Central memory CD8-positive, alpha-beta T cell (primary cell): Measurements from ENCODE around the gene STRA8.

Experiments
- ATAC-seq: fragments of 150-1000 bp; cut with Tn5 transposase; replicated peaks from 2 replicates; pipeline ENCODE4 v1.10.0; 2022; ENCODE audit warnings: mild to moderate bottlenecking, moderate FRiP score, moderate number of reproducible peaks; ENCODE audit not compliant: poor library complexity, severe bottlenecking; ENCODE audit errors: extremely low read depth
- DNase-seq, 2 donors: peaks; one replicate each; pipeline ENCODE4 v3.0.0; 2021; ENCODE audit warnings: low spot score in 2 of 2
- H3K27ac Mint-ChIP-seq: one replicate; pipeline ENCODE4 v1.8.0; 2022; ENCODE audit warnings: low read depth, mild to moderate bottlenecking, moderate library complexity, mixed read lengths
- H3K27me3 Mint-ChIP-seq: one replicate; pipeline ENCODE4 v1.8.0; 2022; ENCODE audit warnings: mixed read lengths
- H3K36me3 Mint-ChIP-seq: one replicate; pipeline ENCODE4 v1.8.0; 2022; ENCODE audit warnings: mild to moderate bottlenecking, moderate library complexity, mixed read lengths; ENCODE audit not compliant: insufficient read depth
- H3K4me1 Mint-ChIP-seq: one replicate; pipeline ENCODE4 v1.8.0; 2022; ENCODE audit warnings: mixed read lengths
- H3K4me3 Mint-ChIP-seq: one replicate; pipeline ENCODE4 v1.8.0; 2022; ENCODE audit warnings: mild to moderate bottlenecking, moderate library complexity, mixed read lengths
- H3K9me3 Mint-ChIP-seq: one replicate; pipeline ENCODE4 v1.8.0; 2022; ENCODE audit warnings: mixed read lengths

The STRA8 gene

GRCh38 chr7:135269921-135270320 is 36.3 kb downstream of the STRA8 start:
- no peaks in the 10 kb centered on the region for H3K36me3 Mint-ChIP-seq
- DNase-seq (no peak), ATAC-seq (no peak)
- peaks cover 32% of the 10 kb centered on the region for H3K27me3 Mint-ChIP-seq
- no peak overlapping the region for H3K4me3 Mint-ChIP-seq
- peaks cover 9% of the 10 kb centered on the region for H3K9me3 Mint-ChIP-seq
- no peak overlapping the region for H3K27ac Mint-ChIP-seq
- H3K4me1 Mint-ChIP-seq = no peaks in the 10 kb centered on the region

- Mint-ChIP-seq H3K36me3 (no peaks in the 10 kb centered on the region), H3K4me1 (no peaks in the 10 kb centered on the region), H3K27me3 (peaks cover 32% of the 10 kb centered on the region), H3K9me3 (peaks cover under 1% of the 10 kb centered on the region), H3K4me3 (no peak overlapping the region), H3K27ac (no peak overlapping the region)
- DNase-seq (no peak), ATAC-seq (no peak)
These were observed 37.1 kb downstream of the STRA8 start for GRCh38 chr7:135270577-135271254.

- Mint-ChIP-seq H3K4me1 (no peaks in the 10 kb centered on the region), H3K27ac (no peak overlapping the region), H3K4me3 (no peak overlapping the region), H3K36me3 (no peaks in the 10 kb centered on the region), H3K27me3 (peaks cover 32% of the 10 kb centered on the region), H3K9me3 (no peaks in the 10 kb centered on the region)
- no peak for DNase-seq
- no peak for ATAC-seq
These were observed 37.6 kb downstream of the STRA8 start for GRCh38 chr7:135271255-135271615.

GRCh38 chr7:135272303-135272702 is 38.7 kb downstream of the STRA8 start:
- Mint-ChIP-seq H3K9me3 (no peaks in the 10 kb centered on the region), H3K27me3 (peaks cover 32% of the 10 kb centered on the region), H3K27ac (no peak overlapping the region), H3K36me3 (no peaks in the 10 kb centered on the region), H3K4me3 (no peak overlapping the region), H3K4me1 (no peaks in the 10 kb centered on the region)
- ATAC-seq (no peak), DNase-seq (no peak)

GRCh38 chr7:135273581-135273980 is 39.9 kb downstream of the STRA8 start:
- peaks cover 23% of the 10 kb centered on the region for H3K27me3 Mint-ChIP-seq
- H3K27ac Mint-ChIP-seq = no peak overlapping the region
- H3K4me3 Mint-ChIP-seq = no peak overlapping the region
- H3K4me1 Mint-ChIP-seq = no peaks in the 10 kb centered on the region
- H3K9me3 Mint-ChIP-seq = no peaks in the 10 kb centered on the region
- DNase-seq (no peak), ATAC-seq (no peak)
- H3K36me3 Mint-ChIP-seq = no peaks in the 10 kb centered on the region

GRCh38 chr7:135274495-135275268 is 41.0 kb downstream of the STRA8 start:
- Mint-ChIP-seq H3K27ac (no peak overlapping the region), H3K36me3 (no peaks in the 10 kb centered on the region), H3K9me3 (no peaks in the 10 kb centered on the region), H3K27me3 (peaks cover 24% of the 10 kb centered on the region), H3K4me1 (no peaks in the 10 kb centered on the region), H3K4me3 (no peak overlapping the region)
- DNase-seq (peak; percentile 50 to 60), ATAC-seq (peak; percentile 40)

GRCh38 chr7:135275971-135276580 is 42.4 kb downstream of the STRA8 start:
- Mint-ChIP-seq H3K4me1 (no peaks in the 10 kb centered on the region), H3K9me3 (no peaks in the 10 kb centered on the region), H3K27me3 (peaks cover 31% of the 10 kb centered on the region), H3K27ac (no peak overlapping the region), H3K36me3 (no peaks in the 10 kb centered on the region), H3K4me3 (no peak overlapping the region)
- DNase-seq = no peak
- ATAC-seq = no peak

- DNase-seq (no peak), ATAC-seq (no peak)
- H3K4me3 Mint-ChIP-seq = no peak overlapping the region
- no peaks in the 10 kb centered on the region for H3K36me3 Mint-ChIP-seq
- no peak overlapping the region for H3K27ac Mint-ChIP-seq
- no peaks in the 10 kb centered on the region for H3K9me3 Mint-ChIP-seq
- H3K4me1 Mint-ChIP-seq = peaks cover 8% of the 10 kb centered on the region
- peaks cover 33% of the 10 kb centered on the region for H3K27me3 Mint-ChIP-seq
These were observed 43.5 kb downstream of the STRA8 start for GRCh38 chr7:135277161-135277560.

- Mint-ChIP-seq H3K4me3 (no peak overlapping the region), H3K9me3 (no peaks in the 10 kb centered on the region), H3K4me1 (peaks cover 16% of the 10 kb centered on the region), H3K36me3 (no peaks in the 10 kb centered on the region), H3K27me3 (peaks cover 33% of the 10 kb centered on the region), H3K27ac (no peak overlapping the region)
- ATAC-seq = peak; percentile 92
- DNase-seq = peak; percentile 62 to 67
These were observed 47.8 kb downstream of the STRA8 start for GRCh38 chr7:135281363-135281949.

GRCh38 chr7:135282561-135283254 is 49.1 kb downstream of the STRA8 start:
- no peak overlapping the region for H3K4me3 Mint-ChIP-seq
- no peaks in the 10 kb centered on the region for H3K36me3 Mint-ChIP-seq
- no peaks in the 10 kb centered on the region for H3K9me3 Mint-ChIP-seq
- peaks cover 33% of the 10 kb centered on the region for H3K27me3 Mint-ChIP-seq
- H3K4me1 Mint-ChIP-seq = peaks cover 16% of the 10 kb centered on the region
- DNase-seq = no peak
- no peak for ATAC-seq
- H3K27ac Mint-ChIP-seq = no peak overlapping the region

- H3K36me3 Mint-ChIP-seq = no peaks in the 10 kb centered on the region
- ATAC-seq (no peak), DNase-seq (no peak)
- no peak overlapping the region for H3K27ac Mint-ChIP-seq
- H3K4me1 Mint-ChIP-seq = peaks cover 16% of the 10 kb centered on the region
- H3K9me3 Mint-ChIP-seq = no peaks in the 10 kb centered on the region
- H3K27me3 Mint-ChIP-seq = peaks cover 25% of the 10 kb centered on the region
- H3K4me3 Mint-ChIP-seq = no peak overlapping the region
These were observed 50.5 kb downstream of the STRA8 start for GRCh38 chr7:135283959-135284638.
